Neuron (in vitro differentiated cells): Measurements from ENCODE around the gene SPDYC.
A peak's percentile ranks its signal among the peaks of the same experiment; 100 is the strongest.

Source experiments
- H2AFZ ChIP-seq: one replicate; pipeline ENCODE4 v1.6.1; 2013; ENCODE audit warnings: low read depth, mild to moderate bottlenecking, inconsistent platforms, low read length, moderate library complexity
- H3K27me3 ChIP-seq: one replicate; pipeline ENCODE4 v1.6.1; 2013; ENCODE audit warnings: low read length; ENCODE audit not compliant: insufficient read depth
- H3K36me3 ChIP-seq: one replicate; pipeline ENCODE4 v1.6.1; 2013; ENCODE audit warnings: low read length; ENCODE audit not compliant: insufficient read depth
- H3K4me1 ChIP-seq: one replicate; pipeline ENCODE4 v1.6.1; 2013; ENCODE audit warnings: low read length; ENCODE audit not compliant: insufficient read depth
- H3K4me3 ChIP-seq: 2 replicates; pipeline ENCODE4 v1.5.1; 2013; ENCODE audit warnings: mild to moderate bottlenecking, low read length, moderate library complexity
- H3K9me3 ChIP-seq: one replicate; pipeline ENCODE4 v1.6.1; 2013; ENCODE audit warnings: low read length

SPDYC gene, protein sequence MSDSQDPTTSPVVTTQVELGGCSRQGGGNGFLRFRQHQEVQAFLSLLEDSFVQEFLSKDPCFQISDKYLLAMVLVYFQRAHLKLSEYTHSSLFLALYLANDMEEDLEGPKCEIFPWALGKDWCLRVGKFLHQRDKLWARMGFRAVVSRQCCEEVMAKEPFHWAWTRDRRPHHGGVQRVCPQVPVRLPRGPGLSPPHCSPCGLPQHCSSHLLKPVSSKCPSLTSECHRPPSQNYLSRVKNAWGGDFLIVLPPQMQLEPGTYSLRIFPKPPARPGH

DNA sequence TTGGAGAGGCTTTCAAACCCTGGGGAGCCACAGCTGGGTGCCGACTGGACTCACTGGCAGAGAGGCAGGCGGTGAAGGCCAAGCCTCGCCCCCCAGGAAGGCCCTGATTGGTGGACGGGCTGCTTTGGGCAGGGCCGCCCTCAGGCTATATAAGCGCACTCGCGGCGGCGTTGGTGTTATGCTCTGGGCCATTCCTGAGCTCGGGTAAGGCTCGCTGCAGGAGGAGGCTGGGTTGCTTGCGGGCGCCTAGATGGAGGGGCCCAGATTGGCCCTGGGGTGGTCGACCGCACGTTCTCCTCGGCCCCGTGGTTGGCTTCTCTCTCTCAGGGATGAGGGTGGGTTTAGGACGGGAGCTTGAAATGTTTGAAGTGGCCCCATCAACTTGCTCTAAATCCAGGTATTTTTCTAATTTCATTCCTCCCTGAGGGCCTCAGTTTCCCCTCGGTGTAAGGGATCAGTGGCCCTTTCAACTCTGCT, at the start of gene SPDYC:
Gene SPDYC (plus strand): TSS at position 176 of the 477 bp plus-strand sequence. CDS start 1,125 bp downstream, outside the sequence.
- no peaks in the 10 kb centered on the region for H3K4me1 ChIP-seq
- no peaks in the 10 kb centered on the region for H3K9me3 ChIP-seq
- no peak within 1 kb of the TSS for H3K4me3 ChIP-seq
- H2AFZ ChIP-seq = no peak within 1 kb of the TSS
- H3K27me3 ChIP-seq = no peaks in the 10 kb centered on the region
- no peaks in the 10 kb centered on the region for H3K36me3 ChIP-seq

DNA sequence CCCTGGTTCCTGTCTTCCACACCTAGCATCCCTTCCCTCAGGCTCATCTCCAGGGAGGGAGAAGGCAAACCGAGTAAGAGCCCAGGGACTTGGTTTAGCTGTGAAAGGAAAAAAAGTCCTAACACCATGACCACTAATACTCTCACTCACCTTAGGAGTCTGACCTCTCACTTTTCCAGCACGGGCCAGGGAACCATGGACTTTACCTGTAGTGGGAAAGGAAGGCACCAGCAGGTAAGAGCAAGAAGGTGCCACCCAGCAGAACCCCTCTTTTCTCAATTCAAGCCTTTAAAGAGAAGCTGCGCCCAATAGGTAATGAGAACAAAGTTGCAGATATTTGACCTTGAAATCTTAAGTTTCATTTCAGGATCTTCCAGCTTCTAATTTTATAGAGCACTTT, 49.2 kb upstream of the SPDYC start:
- Histone ChIP-seq H3K27me3 (no peaks in the 10 kb centered on the region), H3K4me3 (peak overlapping the region; percentile 93), H3K36me3 (peaks cover 45% of the 10 kb centered on the region)

DNA sequence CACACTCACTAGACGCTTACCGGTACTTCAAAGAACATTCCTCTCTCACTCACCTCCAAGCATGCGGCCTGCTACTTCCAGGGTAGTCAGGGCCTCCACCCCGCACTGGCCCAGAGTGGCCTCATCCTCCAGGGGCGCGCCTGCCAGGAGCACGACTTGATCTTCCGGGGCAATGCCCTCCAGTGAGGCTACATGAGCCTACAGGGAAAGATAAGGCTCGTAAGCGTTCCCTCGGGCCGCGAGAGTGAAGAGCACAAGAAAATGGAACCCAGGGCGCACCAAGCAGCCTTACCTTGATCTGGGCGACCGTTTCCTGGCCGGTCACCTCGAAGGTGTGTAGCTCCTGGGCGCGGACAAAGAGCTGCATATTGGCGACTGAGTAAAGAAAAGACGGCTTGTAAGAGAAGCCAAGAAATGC, 48.6 kb upstream of the SPDYC start:
- Histone ChIP-seq H3K9me3 (no peaks in the 10 kb centered on the region), H3K4me3 (peak overlapping the region; percentile 93), H3K27me3 (no peaks in the 10 kb centered on the region), H2AFZ (no peak overlapping the region), H3K4me1 (peaks cover 21% of the 10 kb centered on the region), H3K36me3 (peaks cover 45% of the 10 kb centered on the region)

More for the DNA sequence above, 49.2 kb upstream of the SPDYC start:
- no peak overlapping the region for H2AFZ ChIP-seq
- no peaks in the 10 kb centered on the region for H3K9me3 ChIP-seq
- H3K4me1 ChIP-seq = peaks cover 27% of the 10 kb centered on the region

DNA sequence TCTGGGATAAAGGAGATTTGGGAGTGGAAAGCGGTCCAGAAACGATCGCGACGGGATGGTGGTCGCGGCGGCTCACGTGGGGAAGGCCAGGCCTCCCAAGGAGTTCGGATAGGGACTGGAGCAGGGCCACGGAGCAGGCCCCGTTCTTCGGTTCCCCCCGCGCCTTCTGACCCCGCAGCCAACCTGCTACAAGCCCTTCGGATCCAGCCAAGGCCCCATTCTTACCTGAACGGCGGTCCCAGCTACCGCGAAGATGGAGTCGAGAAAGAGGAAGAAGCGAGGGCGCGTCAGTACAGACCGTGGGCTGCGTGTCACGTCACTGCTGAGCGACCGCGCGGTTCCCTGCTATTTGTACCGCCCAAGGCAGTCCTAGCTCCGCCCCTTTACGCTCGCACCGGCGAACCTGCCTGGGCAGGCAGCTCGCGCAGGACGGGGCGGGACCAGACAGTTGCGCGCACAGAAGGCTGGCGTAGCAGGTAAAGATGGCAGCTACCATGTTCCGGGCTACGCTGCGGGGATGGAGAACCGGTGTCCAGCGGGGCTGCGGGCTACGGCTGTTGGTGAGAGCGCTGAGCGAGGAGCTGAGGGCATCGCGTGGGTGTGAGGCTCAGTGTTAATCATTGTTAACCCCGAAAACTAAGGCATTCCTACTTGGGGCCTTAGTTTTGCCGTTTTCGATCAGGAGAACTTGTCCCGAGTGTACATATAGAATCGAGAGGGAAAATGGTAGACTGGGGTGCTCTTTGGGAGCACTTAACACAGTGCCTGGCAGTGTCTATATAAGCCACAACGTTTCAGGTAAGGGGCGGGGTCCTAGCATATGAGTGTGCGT, 48.0 kb upstream of the SPDYC start, which contains the start of the genes FAU and MRPL49:
Gene FAU (minus strand): TSS at position 270 of the 832 bp plus-strand sequence. CDS start 321 bp downstream, outside the sequence.
Gene MRPL49 (plus strand): TSS at position 457 of the 832 bp plus-strand sequence. CDS start 26 bp downstream, at position 483.
- H3K36me3 ChIP-seq = peaks cover 50% of the 10 kb centered on the region
- H3K9me3 ChIP-seq = no peaks in the 10 kb centered on the region
- H3K27me3 ChIP-seq = no peaks in the 10 kb centered on the region
- H3K4me3 ChIP-seq = peak within 1 kb of the TSS; percentile 93
- no peak within 1 kb of the TSS for H2AFZ ChIP-seq
- peaks cover 15% of the 10 kb centered on the region for H3K4me1 ChIP-seq

DNA sequence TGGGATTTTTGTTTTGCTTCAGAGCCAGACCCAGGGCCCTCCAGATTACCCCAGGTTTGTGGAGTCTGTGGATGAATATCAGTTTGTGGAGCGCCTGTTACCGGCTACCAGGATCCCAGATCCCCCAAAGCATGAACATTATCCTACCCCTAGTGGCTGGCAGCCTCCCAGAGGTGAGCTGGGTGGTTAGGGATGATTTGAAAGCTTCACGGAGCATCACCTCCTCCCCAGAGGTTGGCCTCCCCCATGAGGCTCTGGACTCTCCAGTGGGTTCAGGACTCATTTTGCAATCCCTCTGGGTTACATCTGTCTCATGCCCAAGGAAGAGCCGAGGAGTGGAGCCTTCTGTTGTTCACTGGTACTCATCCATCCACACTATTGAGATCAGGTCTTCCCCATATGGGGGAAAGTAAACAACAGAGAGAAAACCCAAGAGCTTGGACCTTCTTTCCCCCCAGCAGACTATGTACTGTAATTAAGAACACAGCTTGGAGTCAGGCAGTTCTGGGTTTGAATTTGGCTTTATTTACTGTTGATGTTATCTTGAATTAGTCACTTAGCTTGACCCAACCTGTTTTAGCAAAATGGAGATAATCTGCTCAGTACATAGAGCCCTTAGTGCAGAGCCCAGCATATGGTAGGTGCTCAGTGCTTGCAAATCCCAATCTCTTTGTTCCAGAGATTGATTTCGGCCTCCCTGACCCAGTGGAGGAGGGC, 45.4 kb upstream of the SPDYC start:
- H3K4me3 ChIP-seq = no peak overlapping the region
- H3K36me3 ChIP-seq = peaks cover 63% of the 10 kb centered on the region
- H3K27me3 ChIP-seq = no peaks in the 10 kb centered on the region
- H3K9me3 ChIP-seq = no peaks in the 10 kb centered on the region
- no peak overlapping the region for H2AFZ ChIP-seq
- peaks cover 14% of the 10 kb centered on the region for H3K4me1 ChIP-seq

DNA sequence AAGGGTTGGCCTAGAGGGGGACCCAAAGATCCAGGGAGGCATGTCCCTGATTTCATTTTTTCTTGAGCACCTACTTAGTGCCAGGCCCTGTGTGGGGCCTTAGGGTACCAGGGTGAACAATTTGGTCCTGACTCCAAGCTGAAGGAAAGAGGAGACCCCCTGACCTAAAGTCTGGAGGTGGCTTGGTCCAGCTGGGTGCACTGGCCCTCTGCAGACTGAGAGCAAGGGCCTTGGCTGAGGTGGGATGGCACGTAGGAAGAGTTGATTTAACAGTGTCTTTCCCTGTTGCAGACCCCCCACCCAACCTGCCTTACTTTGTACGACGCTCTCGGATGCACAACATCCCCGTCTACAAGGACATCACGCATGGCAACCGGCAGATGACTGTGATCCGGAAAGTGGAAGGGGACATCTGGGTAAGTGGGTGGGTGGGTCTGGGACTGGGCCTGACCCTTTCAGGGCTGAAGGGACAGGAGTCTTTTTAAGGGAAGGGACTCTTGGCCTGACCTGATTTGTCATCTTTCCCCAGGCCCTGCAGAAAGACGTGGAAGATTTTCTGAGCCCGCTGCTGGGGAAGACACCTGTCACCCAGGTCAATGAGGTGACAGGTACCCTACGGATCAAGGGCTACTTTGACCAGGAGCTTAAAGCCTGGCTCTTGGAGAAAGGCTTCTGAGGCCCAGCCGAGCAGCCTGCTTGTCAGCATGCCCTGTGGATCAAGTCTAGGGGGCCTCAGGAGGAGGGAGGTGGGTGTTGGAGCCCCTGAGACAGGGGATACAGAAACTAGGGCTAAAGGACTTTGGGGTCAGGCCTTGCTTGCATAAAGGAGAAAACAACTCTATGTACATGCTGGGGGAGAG, 44.6 kb upstream of the SPDYC start:
- Histone ChIP-seq H3K36me3 (peaks cover 62% of the 10 kb centered on the region), H2AFZ (no peak overlapping the region), H3K27me3 (no peaks in the 10 kb centered on the region), H3K4me1 (peaks cover 14% of the 10 kb centered on the region), H3K4me3 (no peak overlapping the region), H3K9me3 (no peaks in the 10 kb centered on the region)

DNA sequence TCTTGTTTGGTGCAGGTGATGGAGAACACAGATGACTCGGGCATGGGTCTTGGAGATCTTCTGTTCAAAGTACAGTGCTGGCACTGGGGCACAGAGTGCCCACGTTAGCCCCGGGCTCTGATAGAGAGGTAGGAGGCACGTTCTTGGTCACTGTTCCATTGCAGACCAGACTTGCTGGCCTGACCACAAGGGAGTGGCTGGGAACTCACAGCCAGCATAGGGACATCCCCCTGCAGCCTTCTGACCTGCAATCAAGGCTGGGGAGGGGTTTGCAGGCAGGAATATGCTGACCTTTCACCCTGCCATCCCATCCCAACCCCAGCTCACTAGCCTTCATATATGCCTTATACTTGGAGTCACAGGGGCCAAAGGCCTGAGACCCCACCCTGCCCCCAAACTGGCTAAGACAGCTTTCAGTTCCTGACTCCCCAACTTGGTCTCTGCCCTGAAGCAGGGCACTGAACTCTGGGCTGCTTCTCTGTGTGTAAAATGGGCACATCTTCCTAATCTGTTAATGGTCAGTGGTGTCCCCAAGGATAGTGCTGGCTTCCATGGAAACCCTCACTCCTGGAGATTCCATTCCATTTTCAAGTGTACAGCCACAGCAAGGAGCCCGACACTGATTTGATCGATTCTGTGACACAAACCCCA, 43.3 kb upstream of the SPDYC start:
- Histone ChIP-seq H3K4me3 (no peak overlapping the region), H3K36me3 (peaks cover 68% of the 10 kb centered on the region), H2AFZ (no peak overlapping the region), H3K4me1 (peaks cover 5% of the 10 kb centered on the region), H3K27me3 (no peaks in the 10 kb centered on the region), H3K9me3 (no peaks in the 10 kb centered on the region)

DNA sequence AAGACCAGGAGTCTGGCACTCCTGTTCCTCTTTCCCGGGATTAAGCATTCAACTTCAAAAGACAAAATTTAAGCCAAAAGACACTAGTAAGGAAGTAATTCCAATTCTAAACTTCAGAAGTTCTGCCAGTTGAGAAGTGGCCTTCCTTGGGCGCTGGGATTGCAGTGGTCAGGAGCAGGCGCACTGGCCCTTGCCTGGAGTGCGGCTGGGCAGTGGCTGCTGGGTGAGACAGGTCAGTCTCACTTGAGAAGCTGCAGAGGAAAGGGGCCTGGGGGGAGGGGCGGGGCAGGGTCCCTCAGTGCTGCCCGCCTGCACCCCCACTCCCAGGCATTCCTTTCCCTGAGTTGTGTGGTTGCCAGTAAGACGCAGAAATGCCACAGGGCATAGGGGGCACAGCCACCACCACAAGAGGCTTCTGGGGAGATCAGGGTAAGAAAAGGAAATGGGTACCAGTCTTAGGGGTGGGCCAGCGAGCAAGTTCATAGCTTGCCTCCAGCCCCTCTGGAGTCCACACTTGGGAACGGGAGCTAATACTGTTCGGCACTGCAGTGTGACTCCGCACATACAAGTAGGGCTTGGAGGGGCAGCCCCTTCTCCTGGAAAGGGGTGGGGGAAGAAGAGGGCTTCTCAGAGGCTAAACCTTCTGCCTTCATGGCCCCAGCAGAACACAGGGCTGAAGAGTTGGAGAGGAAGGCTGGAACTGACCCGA, 42.4 kb upstream of the SPDYC start:
- H3K9me3 ChIP-seq = no peaks in the 10 kb centered on the region
- H2AFZ ChIP-seq = no peak overlapping the region
- H3K36me3 ChIP-seq = peaks cover 76% of the 10 kb centered on the region
- H3K4me1 ChIP-seq = peaks cover 5% of the 10 kb centered on the region
- H3K27me3 ChIP-seq = no peaks in the 10 kb centered on the region
- H3K4me3 ChIP-seq = no peak overlapping the region

DNA sequence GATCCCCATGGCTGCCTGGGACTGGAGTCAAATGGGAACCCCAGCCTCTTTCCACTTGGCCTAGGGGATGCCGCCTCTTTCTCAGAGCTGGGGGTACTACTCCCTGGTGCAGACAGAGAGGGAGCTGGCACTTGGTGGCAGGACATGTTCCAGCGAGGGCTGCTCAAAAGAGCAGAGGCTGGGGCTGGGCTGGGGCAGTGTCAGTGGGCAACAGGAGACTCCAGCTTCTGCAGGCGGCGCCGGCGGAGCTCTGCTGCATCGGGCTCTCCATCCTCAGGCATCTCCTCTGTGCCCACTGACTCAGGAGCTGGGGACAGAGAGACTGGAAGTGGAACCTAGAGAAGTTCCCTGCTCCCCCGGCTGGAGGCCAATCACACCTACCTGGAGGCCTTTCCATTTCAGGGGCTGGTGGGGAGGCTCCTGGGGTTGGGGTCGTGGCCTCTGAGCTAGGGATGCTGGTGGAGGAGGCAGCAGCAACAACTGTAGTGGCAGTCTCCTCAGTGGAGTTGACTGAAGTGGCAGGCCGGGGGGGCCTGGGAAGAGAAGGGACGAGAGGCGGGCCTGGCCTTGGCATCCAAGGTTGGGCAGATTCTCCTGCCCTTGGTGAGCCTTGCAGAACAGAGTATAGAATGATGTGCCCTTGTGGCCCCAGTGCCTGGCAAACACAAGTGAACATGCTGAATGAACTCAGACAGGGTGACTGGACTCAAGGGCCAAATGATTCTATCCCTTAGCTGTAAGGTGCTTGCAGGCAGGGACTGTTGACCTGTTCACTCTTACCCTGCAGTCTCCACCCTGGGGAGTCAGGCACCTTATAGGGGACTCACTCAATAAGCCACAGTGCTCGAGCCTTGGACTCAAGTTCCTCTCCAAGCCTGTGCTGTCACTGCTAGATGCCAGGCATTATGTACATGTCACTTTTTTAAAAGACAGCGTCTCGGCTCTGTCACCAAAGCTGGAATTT, 41.6 kb upstream of the SPDYC start:
- no peaks in the 10 kb centered on the region for H3K9me3 ChIP-seq
- H2AFZ ChIP-seq = no peak overlapping the region
- H3K36me3 ChIP-seq = peaks cover 79% of the 10 kb centered on the region
- H3K4me1 ChIP-seq = peaks cover 7% of the 10 kb centered on the region
- H3K4me3 ChIP-seq = no peak overlapping the region
- H3K27me3 ChIP-seq = no peaks in the 10 kb centered on the region

DNA sequence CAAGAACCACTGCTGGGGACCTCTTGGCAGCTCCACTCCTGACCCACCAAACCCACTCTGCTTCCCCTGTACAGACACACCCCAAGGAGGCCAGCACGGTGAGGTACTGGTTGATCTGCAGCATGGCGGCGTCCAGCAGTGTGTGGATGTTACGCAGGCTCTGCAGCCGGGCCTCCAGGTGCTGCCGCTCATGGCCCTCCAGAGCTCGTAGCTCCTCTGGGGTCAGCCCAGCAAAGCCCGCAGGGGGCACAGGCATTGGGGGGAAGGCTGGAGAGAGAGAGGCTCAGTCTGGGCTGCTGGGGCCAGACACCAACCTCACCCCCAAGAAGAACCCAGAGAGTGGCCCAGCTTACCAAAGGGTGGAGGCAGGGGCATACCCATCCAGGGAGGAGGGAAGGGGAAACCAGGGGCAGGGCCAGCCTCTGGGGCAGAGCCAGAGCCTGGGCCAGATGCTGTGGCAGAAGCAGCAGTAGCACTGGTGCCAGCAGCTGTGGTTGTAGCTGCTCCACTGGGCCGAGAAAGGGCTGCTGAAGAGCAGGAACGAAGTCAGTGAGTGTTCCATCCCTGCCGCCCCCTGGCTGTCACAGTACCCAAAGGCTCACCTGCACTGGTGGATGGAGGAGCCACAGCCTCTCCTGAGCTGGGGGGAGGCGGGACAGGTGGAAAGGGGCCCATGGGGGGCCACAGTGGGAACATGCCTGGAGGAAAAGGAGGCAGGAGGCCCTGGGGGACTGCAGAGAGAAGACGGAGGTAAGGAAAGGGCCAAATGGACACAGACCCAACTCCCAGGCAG, 40.2 kb upstream of the SPDYC start:
- H3K4me3 ChIP-seq = no peak overlapping the region
- H2AFZ ChIP-seq = no peak overlapping the region
- H3K36me3 ChIP-seq = peaks cover 69% of the 10 kb centered on the region
- H3K4me1 ChIP-seq = peaks cover 12% of the 10 kb centered on the region
- H3K9me3 ChIP-seq = no peaks in the 10 kb centered on the region
- no peaks in the 10 kb centered on the region for H3K27me3 ChIP-seq
